Left forelimb (tissue), 1 donor: ENCODE data around the gene MTHFD2L.

ENCODE experiments used
- DNase-seq: peaks from one replicate; pipeline ENCODE4 v3.0.0-alpha.2; 2018; ENCODE audit warnings: low spot score

MTHFD2L gene

DNA sequence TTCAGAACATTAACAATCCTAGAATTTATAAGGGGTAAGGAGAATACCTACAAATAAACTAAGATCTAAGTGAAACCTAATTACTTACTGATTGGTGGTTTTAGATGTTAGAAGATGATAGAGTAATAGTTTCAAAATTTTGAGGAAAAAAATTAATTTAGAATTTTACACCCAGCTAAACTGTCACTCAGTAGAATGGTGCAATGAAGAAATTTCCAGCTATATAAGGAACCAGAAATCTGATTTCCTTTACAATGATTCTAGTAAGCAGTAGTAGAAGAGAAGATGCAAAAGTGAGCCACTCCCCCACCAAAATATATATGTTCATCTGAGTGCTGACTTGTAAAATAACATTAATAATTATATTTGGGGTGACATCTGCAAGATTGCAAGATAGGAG, 95.0 kb downstream of the MTHFD2L start:
- DNase-seq: no peak

GRCh38 chr4:74254386-74254785, 96.5 kb downstream of the MTHFD2L start:
- DNase-seq: no peak

- DNase-seq: no peak
Measured at GRCh38 chr4:74255096-74255495, 97.2 kb downstream of the MTHFD2L start.

- no peak for DNase-seq
Measured at GRCh38 chr4:74258963-74259362, 101.0 kb downstream of the MTHFD2L start.

DNA sequence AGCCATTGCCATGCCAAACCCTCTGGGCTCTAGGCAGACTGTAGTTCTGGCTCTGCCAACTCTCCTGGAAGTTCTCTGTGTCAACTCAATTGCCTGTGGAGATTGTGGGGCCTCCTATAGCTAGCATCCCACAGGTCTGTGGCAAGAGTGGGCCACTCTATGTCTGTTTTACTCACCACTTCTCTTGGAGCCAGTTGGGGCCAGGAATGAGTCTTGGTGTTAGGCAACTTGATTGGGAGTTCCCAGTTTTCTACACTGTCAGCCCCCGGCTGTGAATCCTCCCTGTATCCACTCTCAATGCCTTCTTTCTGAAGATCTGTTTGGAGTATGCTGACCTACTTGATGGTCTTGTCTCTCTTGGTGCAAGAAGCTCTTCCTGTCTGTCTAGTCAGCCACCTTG, 102.1 kb downstream of the MTHFD2L start:
- DNase-seq: no peak

- no peak for DNase-seq
Measured at GRCh38 chr4:74262522-74262921, 104.6 kb downstream of the MTHFD2L start.

GRCh38 chr4:74263551-74263950, 105.6 kb downstream of the MTHFD2L start:
- DNase-seq: no peak

GRCh38 chr4:74266081-74266480, 108.2 kb downstream of the MTHFD2L start:
- DNase-seq: no peak

GRCh38 chr4:74267998-74268606, 110.2 kb downstream of the MTHFD2L start:
- DNase-seq: no peak

GRCh38 chr4:74268643-74269042, 110.7 kb downstream of the MTHFD2L start:
- DNase-seq: no peak

- no peak for DNase-seq
Measured at GRCh38 chr4:74278490-74278889, 120.6 kb downstream of the MTHFD2L start.

DNA sequence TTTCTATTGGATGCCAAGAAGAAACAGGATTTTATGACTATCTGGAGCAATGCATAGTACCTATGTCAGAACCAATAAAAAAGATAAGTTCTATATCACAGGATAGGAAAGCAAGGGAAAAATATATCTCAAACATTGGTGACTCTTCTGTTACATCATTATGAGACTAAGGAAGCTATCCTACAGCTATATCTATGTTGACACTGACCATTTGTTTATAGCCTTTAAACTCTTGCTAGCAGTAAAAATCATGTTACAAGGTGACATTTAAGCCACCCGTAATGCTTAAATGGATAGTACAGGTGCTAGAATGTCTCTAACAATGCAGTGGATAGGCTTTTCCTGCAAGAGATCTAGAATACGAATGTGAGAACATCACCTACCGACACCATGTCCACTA, 121.8 kb downstream of the MTHFD2L start:
- no peak for DNase-seq

DNA sequence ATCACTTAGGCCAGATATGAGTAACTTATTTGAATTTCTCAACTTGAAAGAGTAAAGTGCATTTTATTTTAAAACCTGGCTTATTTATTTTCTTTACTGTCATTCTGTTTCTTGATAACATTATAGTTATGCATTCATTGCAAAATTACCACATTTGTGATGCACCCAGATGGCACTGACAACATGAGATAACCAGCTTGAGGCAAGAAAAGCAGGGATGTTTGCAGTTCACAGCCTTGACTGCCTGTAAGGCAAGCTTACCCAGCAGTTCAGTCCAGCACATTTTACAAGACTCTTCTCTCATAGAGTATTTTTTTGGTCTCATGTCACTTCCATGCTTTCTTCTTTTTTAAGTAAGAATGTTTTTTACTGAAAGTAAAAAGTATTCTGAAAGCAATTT, 125.0 kb downstream of the MTHFD2L start:
- no peak for DNase-seq

DNA sequence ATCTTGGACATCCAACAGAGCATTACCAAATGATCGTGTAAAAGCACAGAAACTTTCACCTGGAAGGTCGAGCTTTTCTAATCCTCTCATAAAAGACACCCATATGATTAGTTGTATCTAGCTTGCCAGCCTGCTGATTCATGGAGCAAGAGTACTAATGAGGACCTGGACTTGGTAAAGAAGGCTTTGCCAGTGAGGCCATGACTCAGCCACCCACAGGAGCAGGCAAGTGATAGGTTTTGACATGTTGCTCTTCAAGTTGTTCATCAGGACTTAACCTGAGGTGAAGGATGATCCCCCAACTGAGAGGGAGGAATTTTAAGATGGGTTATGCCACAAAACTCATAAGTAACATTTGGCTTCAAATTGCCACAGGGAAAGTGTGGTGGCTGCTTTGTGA, 125.7 kb downstream of the MTHFD2L start:
- DNase-seq: no peak

DNA sequence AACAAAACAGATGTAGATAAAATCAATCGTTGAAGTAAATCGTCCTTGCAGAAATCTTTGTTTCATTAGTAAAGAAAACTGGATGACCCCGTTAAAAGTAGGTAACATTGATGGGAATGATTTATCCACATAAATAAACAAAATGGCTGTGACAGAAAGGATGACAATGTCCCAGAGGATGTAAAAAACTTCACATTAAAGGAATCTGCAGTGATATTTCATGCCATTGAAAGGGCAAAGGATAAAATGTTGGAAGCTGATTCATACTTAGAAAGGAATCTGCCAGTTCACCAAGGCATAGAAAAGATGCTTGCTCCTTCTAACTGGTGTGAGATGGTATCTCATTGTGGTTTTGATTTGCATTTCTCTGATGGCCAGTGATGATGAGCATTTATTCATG, 126.1 kb downstream of the MTHFD2L start:
- no peak for DNase-seq

DNA sequence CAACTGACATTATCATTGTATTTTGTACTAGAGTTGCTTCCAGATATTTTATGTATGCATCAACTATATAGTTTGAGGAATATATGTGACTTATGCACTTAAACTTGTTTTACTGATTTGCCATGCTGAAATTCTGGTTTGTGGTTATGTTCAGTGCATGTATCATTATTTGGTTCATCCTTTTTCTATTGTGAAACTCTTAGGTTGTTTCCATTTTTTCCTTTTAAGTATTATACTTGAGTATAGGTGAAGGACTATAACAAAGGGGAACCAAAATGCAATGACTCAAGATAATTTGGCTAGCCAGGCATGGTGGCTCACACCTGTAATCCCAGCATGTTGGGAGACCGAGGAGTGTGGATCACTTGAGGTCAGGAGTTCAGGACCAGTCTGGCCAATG, 129.2 kb downstream of the MTHFD2L start:
- no peak for DNase-seq

- DNase-seq: no peak
Measured at GRCh38 chr4:74287791-74288190, 129.9 kb downstream of the MTHFD2L start.

DNA sequence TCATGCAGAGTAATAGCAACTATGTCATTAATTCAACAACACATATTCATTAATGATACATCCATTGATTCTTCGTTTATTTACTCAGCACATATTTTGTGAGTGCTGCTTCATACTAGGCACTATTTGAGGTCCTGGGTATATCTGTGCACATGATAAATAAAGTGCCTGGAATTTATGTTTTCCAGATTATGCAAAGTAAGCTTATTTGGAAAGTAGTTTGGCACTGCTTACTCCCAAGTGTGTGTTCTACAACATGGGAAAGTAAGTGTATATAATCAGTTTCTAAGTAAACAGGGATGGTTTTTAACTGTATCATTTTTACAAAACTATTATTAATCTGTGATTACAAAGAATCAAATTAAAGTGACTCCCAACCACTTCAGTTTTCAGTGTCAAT, 133.6 kb downstream of the MTHFD2L start:
- no peak for DNase-seq

DNA sequence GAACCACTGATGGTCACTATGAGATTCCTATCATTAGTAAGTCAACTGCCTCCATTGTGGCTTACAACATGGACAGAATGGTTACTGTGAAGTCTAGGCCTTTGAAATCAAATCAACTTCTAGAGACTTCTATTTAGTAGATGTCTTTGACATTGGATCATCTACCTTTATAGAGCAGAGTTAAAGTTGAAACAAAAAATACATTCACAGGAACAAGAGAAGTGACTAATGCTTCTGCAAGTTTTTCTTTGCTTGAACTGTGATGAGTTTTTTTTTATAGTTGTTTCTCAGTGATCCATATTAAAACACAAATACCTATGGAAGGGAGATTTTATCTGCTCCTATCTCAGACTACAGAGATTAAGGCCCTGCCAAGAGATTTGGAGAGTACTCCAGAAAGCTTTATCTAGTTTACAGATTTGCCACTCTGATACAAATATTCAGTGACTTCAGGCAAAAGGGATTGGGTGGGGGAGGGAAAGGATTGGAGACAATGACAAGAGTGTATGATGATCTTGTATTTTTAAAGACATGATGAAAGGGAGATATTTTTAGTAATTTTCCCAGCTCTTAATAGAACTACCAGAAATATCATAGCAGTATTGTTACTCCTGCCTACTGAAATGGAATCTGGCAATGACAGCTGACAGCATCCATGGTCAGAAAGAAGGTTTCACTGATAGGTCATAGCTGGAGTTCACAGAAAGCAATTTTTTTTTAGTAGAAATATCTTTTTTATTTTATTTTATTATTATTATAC, 134.4 kb downstream of the MTHFD2L start:
- no peak for DNase-seq

GRCh38 chr4:74293558-74293957, 135.6 kb downstream of the MTHFD2L start:
- DNase-seq: no peak

DNA sequence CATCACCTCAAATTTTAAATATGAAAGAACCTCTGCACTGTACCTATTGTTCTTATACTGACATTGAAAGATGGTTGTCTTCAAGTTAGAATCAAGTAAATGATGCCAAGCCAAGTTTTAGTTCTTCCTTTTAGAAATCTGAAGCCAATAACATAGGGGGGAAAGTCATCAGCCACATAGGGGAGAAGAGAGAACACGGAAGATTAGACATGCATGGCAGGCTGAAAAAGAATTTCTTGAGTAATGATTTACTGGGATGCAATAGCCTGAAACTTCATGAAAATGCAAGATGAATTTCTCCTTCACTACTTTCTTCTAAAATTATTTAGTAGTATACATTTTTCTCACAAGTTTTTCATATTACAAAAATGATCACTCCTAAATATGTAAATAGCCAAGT, 136.8 kb downstream of the MTHFD2L start:
- DNase-seq: no peak

DNA sequence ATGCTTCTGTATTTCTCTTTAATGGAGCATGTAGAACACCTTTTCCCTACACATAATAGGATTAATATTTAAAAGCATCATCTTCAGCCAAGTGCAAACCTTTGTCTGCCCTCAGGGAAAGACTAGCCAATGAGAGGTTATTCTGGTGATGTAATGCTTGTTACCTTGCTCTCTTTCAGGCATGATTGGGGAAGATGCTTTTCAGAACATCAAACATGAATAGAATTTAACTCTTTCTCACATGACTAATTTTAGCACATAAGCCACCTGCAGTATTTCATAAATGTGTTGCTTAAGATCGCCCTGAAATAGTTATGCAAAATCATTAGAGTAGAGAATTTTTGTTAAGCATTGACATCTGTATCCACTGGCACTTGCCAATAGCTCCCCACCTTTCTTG, 139.6 kb downstream of the MTHFD2L start:
- no peak for DNase-seq

- DNase-seq: no peak
Measured at GRCh38 chr4:74304095-74304625, 146.2 kb downstream of the MTHFD2L start.

DNA sequence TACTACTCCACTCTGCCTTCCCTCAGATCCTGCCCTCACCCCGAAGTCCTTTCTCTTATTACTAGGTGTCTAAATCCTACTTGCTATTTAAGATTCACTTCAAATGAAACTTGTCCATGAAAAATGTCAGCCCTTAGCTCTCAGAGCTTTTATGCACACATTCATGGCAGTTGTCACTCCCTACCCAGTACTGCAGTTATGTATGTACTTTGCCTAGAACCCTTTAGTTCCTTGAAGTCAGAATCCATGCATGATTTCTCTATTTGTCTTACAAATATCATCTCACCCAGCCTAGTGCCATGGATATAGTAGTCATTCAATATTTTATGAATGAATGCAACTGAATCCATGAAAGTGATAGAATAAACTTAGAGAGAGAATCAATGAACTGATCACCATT, 147.1 kb downstream of the MTHFD2L start:
- DNase-seq: no peak
